Epithelial cell of proximal tubule (primary cell): Measurements from ENCODE around the gene AP3D1. TPM values are rescaled to one million over a fixed set of nuclear protein-coding genes. Genes with fewer than 3 reads are reported as not detected.

Experiments used
- DNase-seq: peaks from one replicate; pipeline ENCODE4 v3.0.0-alpha.2; 2011; ENCODE audit warnings: low read depth
- H3K4me3 ChIP-seq: 2 replicates; pipeline ENCODE4 v1.5.1; 2011; ENCODE audit warnings: low read depth, mild to moderate bottlenecking, low read length
- total RNA-seq: library from RNA; depleted of rRNA; stranded (reverse); fragments of >200 nt; gene quantifications from 2 replicates; pipeline ENCODE4 v1.2.3, GENCODE V29; 2015
- TF ChIP-seq, protein P1 (sequence below): conservative IDR thresholded peaks from 2 replicates; pipeline ENCODE4 v1.5.1; 2012; ENCODE audit warnings: low read depth, mild to moderate bottlenecking, low read length

AP3D1 gene
- total RNA-seq, 1 donor from 2014 or later: 141 TPM

- no peak overlapping the region for H3K4me3 ChIP-seq
- TF ChIP-seq, protein P1, sequence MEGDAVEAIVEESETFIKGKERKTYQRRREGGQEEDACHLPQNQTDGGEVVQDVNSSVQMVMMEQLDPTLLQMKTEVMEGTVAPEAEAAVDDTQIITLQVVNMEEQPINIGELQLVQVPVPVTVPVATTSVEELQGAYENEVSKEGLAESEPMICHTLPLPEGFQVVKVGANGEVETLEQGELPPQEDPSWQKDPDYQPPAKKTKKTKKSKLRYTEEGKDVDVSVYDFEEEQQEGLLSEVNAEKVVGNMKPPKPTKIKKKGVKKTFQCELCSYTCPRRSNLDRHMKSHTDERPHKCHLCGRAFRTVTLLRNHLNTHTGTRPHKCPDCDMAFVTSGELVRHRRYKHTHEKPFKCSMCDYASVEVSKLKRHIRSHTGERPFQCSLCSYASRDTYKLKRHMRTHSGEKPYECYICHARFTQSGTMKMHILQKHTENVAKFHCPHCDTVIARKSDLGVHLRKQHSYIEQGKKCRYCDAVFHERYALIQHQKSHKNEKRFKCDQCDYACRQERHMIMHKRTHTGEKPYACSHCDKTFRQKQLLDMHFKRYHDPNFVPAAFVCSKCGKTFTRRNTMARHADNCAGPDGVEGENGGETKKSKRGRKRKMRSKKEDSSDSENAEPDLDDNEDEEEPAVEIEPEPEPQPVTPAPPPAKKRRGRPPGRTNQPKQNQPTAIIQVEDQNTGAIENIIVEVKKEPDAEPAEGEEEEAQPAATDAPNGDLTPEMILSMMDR: no peak
Observed at GRCh38 chr19:2195361-2195760, 44.0 kb upstream of the AP3D1 start.

DNA sequence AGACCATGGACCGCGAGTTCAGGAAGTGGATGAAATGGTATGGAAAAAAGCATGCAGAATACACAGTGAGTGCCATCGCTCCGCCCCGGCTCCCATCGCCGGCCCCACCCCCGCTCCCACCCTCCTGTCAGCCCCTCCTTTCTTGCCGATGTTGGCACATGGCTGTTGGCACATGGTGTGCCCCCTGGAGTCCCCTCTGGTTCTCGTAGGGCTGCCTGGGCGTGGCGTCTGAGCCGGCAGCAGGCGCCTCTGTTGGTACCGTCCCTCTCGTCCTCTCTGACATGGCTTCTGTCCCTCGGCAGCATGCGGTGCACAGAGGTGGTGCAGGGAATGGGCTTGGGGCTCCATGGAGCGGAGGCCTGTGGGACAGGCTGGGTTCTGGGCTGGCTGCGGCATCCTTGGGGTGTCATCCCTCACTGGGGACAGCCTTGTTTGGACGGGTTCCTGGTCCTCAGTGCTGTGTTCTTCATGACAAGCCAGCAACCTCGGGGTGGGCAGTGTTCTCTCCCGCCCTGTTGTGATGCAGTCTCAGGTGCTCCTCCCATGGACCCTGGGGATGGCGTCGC, 43.2 kb upstream of the AP3D1 start:
- no peak overlapping the region for H3K4me3 ChIP-seq
- TF ChIP-seq, protein P1: no peak
- DNase-seq: no peak

More at GRCh38 chr19:2195361-2195760, 44.0 kb upstream of the AP3D1 start:
- no peak for DNase-seq

GRCh38 chr19:2193807-2194206, 42.4 kb upstream of the AP3D1 start:
- DNase-seq: no peak
- TF ChIP-seq, protein P1: no peak
- H3K4me3 ChIP-seq: no peak overlapping the region

GRCh38 chr19:2192862-2193261, 41.5 kb upstream of the AP3D1 start:
- no peak for DNase-seq
- H3K4me3 ChIP-seq: no peak overlapping the region

DNA sequence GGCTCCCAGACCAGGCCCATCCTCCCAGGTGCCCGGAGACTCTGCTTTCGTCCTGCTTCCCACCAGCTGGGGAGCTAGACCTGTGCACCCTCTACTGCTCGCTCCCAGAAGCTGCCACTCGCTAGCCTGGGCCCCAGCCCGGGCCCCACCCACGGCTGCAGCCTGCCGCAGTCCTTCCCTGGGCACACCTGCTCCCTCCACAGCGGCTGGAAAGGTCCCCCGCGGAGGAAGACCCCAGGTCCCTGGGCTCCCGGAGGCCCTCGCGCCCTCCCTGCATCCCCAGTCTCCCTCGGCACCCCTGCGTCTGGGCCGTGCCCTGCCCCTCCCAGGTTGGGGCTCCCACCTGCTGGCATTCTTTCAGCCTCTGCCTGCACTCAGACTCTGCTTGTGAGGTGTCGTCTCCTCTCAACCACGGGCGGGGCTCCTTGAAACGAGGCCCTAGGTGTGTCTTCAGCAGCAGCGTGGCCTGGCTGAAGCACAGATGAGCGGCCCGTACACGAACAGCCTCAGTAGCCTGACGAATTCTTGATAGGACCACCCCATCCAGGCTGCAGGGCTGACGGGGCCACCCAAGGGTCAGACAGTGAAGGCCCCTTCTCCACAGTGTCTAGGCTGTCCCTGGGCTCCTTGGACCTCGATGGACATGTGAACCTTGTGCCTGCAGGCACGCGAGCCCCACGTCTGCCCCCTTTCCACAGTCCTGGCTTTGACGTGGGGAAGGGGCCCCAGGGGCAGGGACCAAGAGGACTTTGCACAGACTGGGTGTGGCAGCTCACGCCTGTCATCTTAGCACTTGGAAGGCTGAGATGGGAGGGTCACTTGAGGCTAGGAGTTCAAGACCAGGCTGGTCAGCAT, 40.3 kb upstream of the AP3D1 start:
- TF ChIP-seq, protein P1: no peak
- no peak for DNase-seq
- H3K4me3 ChIP-seq: no peak overlapping the region

More at GRCh38 chr19:2192862-2193261, 41.5 kb upstream of the AP3D1 start:
- TF ChIP-seq, protein P1: no peak

DNA sequence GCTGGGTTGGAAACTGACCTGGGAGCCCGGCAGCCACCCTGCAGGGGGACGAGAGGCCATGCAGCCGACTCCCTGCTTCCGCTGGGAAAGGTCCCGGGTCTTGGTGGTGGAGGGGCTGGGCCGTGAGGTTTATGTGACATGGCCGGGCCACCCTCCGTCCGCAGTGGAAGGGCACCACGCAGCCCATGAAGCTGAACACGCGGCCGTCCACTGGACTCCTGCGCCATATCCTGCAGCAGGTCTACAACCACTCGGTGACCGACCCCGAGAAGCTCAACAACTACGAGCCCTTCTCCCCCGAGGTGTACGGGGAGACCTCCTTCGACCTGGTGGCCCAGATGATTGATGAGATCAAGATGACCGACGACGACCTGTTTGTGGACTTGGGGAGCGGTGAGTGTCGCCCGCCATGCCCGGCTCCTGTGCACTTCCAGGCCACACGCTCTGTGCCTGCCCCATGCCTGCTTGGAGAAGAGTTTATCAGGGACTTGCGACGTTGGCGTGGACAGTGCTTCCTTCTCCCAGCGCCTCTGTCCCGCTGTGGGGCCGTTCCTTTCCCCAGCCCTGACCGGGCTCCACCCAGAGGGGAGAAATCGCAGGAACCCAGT, 39.6 kb upstream of the AP3D1 start:
- TF ChIP-seq, protein P1: no peak
- H3K4me3 ChIP-seq: no peak overlapping the region
- no peak for DNase-seq
